Measurements from ENCODE around the gene GREB1L. TPM values are rescaled to one million over a fixed set of nuclear protein-coding genes. Genes with fewer than 3 reads are reported as not detected.

GREB1L gene
- polyA plus RNA-seq, 1 experiment, result 2.7 TPM

DNA sequence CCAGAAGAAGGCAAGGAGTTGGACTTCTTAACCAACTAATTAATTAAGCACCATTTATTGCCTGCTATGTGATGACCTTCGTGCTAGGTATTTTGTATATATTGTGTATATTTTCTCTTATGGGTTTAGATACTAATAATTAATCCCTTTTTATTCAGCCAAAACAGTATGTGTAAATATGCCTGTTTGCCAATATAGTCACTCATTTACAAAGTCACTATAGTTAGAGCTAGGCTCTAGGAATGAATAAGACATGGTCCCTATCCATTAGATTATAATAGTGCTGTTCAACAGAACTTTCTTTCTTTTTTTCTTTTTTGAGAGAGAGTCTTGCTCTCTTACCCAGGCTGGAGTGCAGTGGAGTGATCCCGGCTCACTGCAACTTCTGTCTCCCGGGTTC is 51.4 kb downstream of the GREB1L start:
- H3K36me3 ChIP-seq (ENCODE audit: control insufficient read depth, insufficient read depth, low read length), result no peaks in the 10 kb centered on the region
- TF ChIP-seq, protein P1, sequence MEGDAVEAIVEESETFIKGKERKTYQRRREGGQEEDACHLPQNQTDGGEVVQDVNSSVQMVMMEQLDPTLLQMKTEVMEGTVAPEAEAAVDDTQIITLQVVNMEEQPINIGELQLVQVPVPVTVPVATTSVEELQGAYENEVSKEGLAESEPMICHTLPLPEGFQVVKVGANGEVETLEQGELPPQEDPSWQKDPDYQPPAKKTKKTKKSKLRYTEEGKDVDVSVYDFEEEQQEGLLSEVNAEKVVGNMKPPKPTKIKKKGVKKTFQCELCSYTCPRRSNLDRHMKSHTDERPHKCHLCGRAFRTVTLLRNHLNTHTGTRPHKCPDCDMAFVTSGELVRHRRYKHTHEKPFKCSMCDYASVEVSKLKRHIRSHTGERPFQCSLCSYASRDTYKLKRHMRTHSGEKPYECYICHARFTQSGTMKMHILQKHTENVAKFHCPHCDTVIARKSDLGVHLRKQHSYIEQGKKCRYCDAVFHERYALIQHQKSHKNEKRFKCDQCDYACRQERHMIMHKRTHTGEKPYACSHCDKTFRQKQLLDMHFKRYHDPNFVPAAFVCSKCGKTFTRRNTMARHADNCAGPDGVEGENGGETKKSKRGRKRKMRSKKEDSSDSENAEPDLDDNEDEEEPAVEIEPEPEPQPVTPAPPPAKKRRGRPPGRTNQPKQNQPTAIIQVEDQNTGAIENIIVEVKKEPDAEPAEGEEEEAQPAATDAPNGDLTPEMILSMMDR (IDR thresholded peaks at IDR 0.05; ENCODE audit: insufficient read depth, low read depth, low read length), result no peak
- no peak for DNase-seq (ENCODE audit: low read depth)
- H3K4me3 ChIP-seq (ENCODE audit: low read depth, low read length), result no peak overlapping the region
- no peaks in the 10 kb centered on the region for H3K27me3 ChIP-seq (ENCODE audit: control insufficient read depth, insufficient read depth, low read length)
- ChIA-PET CTCF (no interaction called here), POLR2A (no interaction called here)

DNA sequence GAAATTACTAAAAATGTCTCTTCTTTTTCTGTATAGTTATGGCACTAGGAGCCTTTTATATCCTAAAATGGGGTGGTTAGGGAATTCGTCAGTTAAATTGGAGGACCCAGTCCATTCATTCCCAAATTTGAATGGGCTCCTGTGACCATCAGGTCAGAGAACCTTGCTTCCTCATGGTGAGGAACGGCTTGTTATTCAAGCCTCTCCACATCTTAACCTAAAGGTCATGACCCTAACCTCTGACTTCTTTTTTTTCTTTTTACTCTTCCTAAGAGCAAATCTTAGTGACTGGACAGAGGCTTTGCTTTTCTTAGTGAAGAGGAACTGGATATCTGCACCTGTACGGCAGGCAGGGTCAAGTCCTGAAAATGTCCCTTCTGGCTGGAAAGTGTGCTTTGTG is 53.1 kb downstream of the GREB1L start:
- no peaks in the 10 kb centered on the region for H3K27me3 ChIP-seq (ENCODE audit: control insufficient read depth, insufficient read depth, low read length)
- no peak overlapping the region for H3K4me3 ChIP-seq (ENCODE audit: low read depth, low read length)
- H3K36me3 ChIP-seq (ENCODE audit: control insufficient read depth, insufficient read depth, low read length), result no peaks in the 10 kb centered on the region
- TF ChIP-seq, protein P1 (IDR thresholded peaks at IDR 0.05; ENCODE audit: insufficient read depth, low read depth, low read length), result no peak
- no peak for DNase-seq (ENCODE audit: low read depth)
- CTCF ChIA-PET, result no interaction called here
- POLR2A ChIA-PET, result no interaction called here

DNA sequence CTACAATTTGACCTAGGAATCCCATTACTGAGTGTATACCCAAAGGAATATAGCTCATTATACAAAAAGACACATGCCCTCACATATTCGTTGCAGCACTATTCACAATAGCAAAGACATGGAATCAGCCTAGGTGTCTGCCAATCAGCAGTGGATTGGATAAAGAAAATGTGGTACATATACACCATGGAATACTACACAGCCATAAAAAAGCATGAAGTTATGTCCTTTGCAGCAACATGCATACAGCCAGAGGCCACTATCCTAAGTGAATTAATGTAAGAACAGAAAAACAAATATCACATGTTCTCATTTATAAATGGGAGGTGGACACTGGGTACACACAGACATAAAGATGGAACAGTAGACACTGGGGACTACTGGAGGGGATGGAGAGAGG is 54.0 kb downstream of the GREB1L start:
- CTCF ChIA-PET, result no interaction called here
- no peaks in the 10 kb centered on the region for H3K27me3 ChIP-seq (ENCODE audit: control insufficient read depth, insufficient read depth, low read length)
- no peak overlapping the region for H3K4me3 ChIP-seq (ENCODE audit: low read depth, low read length)
- H3K36me3 ChIP-seq (ENCODE audit: control insufficient read depth, insufficient read depth, low read length), result no peaks in the 10 kb centered on the region
- no peak for DNase-seq (ENCODE audit: low read depth)
- TF ChIP-seq, protein P1 (IDR thresholded peaks at IDR 0.05; ENCODE audit: insufficient read depth, low read depth, low read length), result no peak
- POLR2A ChIA-PET, result no interaction called here

DNA sequence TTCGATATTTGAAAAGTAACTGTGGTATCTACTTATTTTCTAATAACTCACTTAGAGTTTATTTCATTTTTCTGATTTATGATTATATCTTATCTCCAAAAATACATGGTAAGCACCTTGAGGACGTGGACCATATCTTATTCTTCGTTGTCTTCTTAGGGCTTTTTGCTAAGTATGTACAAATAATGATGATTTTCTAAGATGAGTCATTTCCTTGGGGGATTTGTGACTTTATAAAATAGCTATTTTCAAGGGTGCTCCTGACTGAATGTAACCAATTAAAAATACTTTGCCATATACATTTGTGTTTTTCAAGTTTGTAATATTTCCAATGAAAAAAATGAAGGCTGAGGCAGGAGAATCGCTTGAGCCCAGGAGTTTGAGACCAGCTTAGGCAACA is 56.3 kb downstream of the GREB1L start:
- Histone ChIP-seq H3K36me3 (ENCODE audit: control insufficient read depth, insufficient read depth, low read length) (no peaks in the 10 kb centered on the region), H3K4me3 (ENCODE audit: low read depth, low read length) (no peak overlapping the region), H3K27me3 (ENCODE audit: control insufficient read depth, insufficient read depth, low read length) (no peaks in the 10 kb centered on the region)
- CTCF ChIA-PET, result no interaction called here
- TF ChIP-seq, protein P1 (IDR thresholded peaks at IDR 0.05; ENCODE audit: insufficient read depth, low read depth, low read length), result no peak
- POLR2A ChIA-PET, result no interaction called here
- no peak for DNase-seq (ENCODE audit: low read depth)

DNA sequence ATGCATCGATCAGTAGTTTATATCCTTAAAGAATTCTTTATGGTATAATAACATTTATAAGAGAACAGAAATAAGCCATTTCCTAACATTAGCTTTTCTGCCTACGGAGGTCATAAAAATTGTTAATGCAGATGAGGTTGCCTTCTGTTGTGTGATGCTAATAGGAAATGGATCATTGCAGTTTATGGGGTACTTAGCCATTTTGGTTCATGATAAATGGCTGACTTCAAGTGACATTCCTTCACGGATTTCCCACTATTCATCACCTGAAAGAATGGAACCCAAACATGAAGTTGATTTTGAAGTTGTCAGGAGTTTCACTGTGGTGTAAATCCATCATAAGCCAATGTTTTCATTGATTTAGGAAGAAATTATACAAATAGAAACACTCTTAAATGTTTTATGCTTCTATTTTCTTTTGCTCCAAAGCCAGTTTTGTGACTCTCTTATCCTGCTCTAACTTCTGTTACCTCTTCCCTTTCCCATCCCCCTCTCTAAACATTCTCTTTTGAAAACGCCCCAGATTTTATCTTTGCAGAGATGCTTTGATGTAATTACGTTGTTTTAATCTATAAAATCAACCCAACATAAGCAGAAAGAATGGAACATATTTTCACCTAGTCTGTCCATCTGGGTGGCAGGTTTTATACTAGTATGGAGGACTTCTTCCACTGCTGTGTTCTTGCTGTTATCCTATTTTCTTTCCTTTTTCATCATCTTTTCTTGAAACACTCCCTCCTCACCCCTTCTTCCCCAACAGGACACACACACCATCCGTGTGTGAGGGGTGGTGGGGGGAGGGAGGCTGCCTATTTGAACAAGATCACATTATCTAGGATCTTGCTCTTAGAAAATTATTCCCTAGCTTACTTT is 58.2 kb downstream of the GREB1L start:
- TF ChIP-seq, protein P1 (IDR thresholded peaks at IDR 0.05; ENCODE audit: insufficient read depth, low read depth, low read length), result no peak
- no peak for DNase-seq (ENCODE audit: low read depth)
- Histone ChIP-seq H3K27me3 (ENCODE audit: control insufficient read depth, insufficient read depth, low read length) (no peaks in the 10 kb centered on the region), H3K36me3 (ENCODE audit: control insufficient read depth, insufficient read depth, low read length) (no peaks in the 10 kb centered on the region), H3K4me3 (ENCODE audit: low read depth, low read length) (no peak overlapping the region)
- ChIA-PET POLR2A (no interaction called here), CTCF (interaction anchor here (1.3 kb wide), 1 partner anchor 11 kb away, joined by 3 read pairs; no protein-coding TSS in a partner anchor)
